ENCODE results near the gene DNTTIP2. TPM values are rescaled to one million over a fixed set of nuclear protein-coding genes. Genes with fewer than 3 reads are reported as not detected.
A peak's percentile ranks its signal among the peaks of the same experiment; 100 is the strongest.

The DNTTIP2 gene
- total and polyA plus RNA-seq, 12 donors, result 12.9 to 109 (median 40.2) TPM

DNA sequence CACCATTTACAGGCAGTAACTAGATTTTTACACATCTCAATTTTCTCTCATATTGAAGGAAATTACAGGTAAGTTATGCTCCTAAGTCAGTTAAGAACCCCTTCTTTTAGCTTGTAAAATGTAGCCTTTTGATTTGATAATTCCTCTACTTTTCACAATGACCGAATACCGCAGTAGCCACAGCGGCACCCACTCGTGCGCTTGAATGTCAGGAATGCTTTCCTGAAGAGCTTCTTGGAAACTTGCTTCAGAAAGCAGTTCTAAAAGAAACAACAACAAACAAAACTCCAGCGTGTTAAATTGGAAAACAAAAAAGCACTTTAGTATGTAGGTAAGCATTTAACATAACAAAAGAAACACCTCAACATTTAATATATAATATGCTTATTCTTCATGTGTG is 9.9 kb upstream of the DNTTIP2 start:
- TF ChIP-seq POLR2A (IDR thresholded peaks at IDR 0.05) (no peak), CTCF (IDR thresholded peaks at IDR 0.05) (no peak)
- no peak overlapping the region for H3K27ac ChIP-seq
- H3K36me3 ChIP-seq (replicated peaks in 1 of 2), result peaks cover 0 to 46% of the 10 kb centered on the region in 2 donors
- DNase-seq, result no peak
- H3K27me3 ChIP-seq, result no peaks in the 10 kb centered on the region
- intact Hi-C loops (cut with DNase I), result no loop called here
- no peaks in the 10 kb centered on the region for H3K9me3 ChIP-seq (replicated peaks in 1 of 3)
- H3K4me1 ChIP-seq (replicated peaks in 1 of 2), result no peaks in the 10 kb centered on the region
- H3K4me3 ChIP-seq, result no peak overlapping the region
- 86 to 93% (median 89%) methylated on average over 6 of the region's 6 CpGs for WGBS, 4 donors

- Histone ChIP-seq H3K27me3 (no peaks in the 10 kb centered on the region), H3K27ac (no peak overlapping the region), H3K9me3 (replicated peaks in 1 of 3) (no peaks in the 10 kb centered on the region), H3K4me1 (replicated peaks in 1 of 2) (peaks cover 6 to 14% of the 10 kb centered on the region in 2 donors), H3K36me3 (replicated peaks in 1 of 2) (peaks cover 0 to 12% of the 10 kb centered on the region in 2 donors), H3K4me3 (no peak overlapping the region)
- TF ChIP-seq CTCF (IDR thresholded peaks at IDR 0.05) (no peak), POLR2A (IDR thresholded peaks at IDR 0.05) (no peak)
- no peak for DNase-seq
- intact Hi-C loops (cut with DNase I), result no loop called here
- WGBS, 4 donors, result 82 to 87% (median 86%) methylated on average over 4 of the region's 4 CpGs
Measured at GRCh38 chr1:93882269-93882668, 3.3 kb upstream of the DNTTIP2 start.

DNA sequence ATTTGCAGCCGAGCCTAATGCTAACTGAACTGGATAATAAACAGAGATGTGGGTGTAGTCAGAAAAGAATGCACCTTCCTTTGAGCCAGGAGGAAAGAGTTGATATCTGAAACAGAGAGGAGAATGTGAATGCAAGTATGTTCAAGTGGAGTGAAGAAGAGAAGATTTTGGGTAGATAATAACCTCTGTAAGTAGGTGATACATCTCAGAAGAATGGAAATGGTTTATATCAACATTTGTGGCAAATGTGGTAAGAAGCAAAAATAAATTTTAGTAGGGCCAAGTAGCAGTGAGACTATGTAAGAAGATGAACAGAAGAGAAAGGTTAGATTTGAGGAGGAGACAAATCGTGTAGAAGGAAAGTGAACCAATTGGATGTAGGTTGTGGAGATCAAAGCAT is 1.7 kb upstream of the DNTTIP2 start:
- Histone ChIP-seq H3K27ac (no peak overlapping the region), H3K4me3 (no peak overlapping the region), H3K9me3 (replicated peaks in 1 of 3) (no peaks in the 10 kb centered on the region), H3K27me3 (no peaks in the 10 kb centered on the region), H3K36me3 (replicated peaks in 1 of 2) (peaks cover 0 to 19% of the 10 kb centered on the region in 2 donors), H3K4me1 (replicated peaks in 1 of 2) (peaks cover 6 to 25% of the 10 kb centered on the region in 2 donors)
- TF ChIP-seq POLR2A (IDR thresholded peaks at IDR 0.05) (no peak), CTCF (IDR thresholded peaks at IDR 0.05) (no peak)
- 92 to 97% (median 96%) methylated on average over 2 of the region's 2 CpGs for WGBS, 4 donors
- intact Hi-C loops (cut with DNase I), result no loop called here
- no peak for DNase-seq

DNA sequence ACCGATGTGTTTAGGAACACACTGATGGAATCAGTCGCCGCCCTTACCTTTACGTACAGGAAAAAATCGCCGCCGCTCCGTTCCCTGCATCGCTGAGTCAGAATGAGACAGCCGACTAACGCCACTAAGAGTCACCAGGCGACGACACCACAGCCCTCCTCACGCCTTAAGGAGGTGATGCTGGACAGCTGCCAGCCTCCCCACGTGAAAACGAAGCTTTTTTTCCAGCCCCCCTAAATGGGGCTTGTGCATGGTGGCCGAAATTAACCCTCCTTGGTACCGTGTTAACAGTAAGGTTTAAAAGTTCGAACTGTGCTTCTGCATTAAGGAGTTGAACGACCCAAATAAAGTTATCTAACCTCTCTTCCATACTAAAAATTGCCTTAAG is 511 bp downstream of the DNTTIP2 start:
- TF ChIP-seq POLR2A (IDR thresholded peaks at IDR 0.05) (no peak), CTCF (IDR thresholded peaks at IDR 0.05) (no peak)
- intact Hi-C loops (cut with DNase I), result no loop called here
- no peaks in the 10 kb centered on the region for H3K9me3 ChIP-seq (replicated peaks in 1 of 3)
- WGBS, 4 donors, result 0 to 2% (median 1%) methylated on average over 15 to 20 of the region's 20 CpGs
- peaks cover 0 to 40% of the 10 kb centered on the region in 2 donors for H3K36me3 ChIP-seq (replicated peaks in 1 of 2)
- H3K27ac ChIP-seq, result peak overlapping the region; percentile 80 to 96 (median 81)
- H3K4me1 ChIP-seq (replicated peaks in 1 of 2), result peaks cover 6 to 25% of the 10 kb centered on the region in 2 donors
- H3K4me3 ChIP-seq, result peak overlapping the region; percentile 50 to 73 (median 58)
- no peaks in the 10 kb centered on the region for H3K27me3 ChIP-seq
- DNase-seq, result peak; percentile 58 to 81 (median 71)

Data from adrenal gland (tissue), 12 donors.